IPS-15b (cell line): ENCODE data around the gene MYO6.
"Not testable (repeated sequence)": the region's sequence is repeated elsewhere in the genome, so short reads cannot be mapped to it uniquely, and the experiment has no call there.

Experiments
- H3K27me3 ChIP-seq: one replicate; pipeline ENCODE4 v1.6.1; 2013; ENCODE audit warnings: low read length; ENCODE audit not compliant: control insufficient read depth, insufficient read depth
- H3K36me3 ChIP-seq: one replicate; pipeline ENCODE4 v1.6.1; 2013; ENCODE audit warnings: low read length; ENCODE audit not compliant: control insufficient read depth, insufficient read depth
- H3K4me1 ChIP-seq: one replicate; pipeline ENCODE4 v1.6.1; 2013; ENCODE audit warnings: mild to moderate bottlenecking, low read length; ENCODE audit not compliant: control insufficient read depth, insufficient read depth
- H3K4me3 ChIP-seq: one replicate; pipeline ENCODE4 v1.5.1; 2013; ENCODE audit warnings: low read depth, low read length
- H3K9ac ChIP-seq: one replicate; pipeline ENCODE4 v1.6.1; 2013; ENCODE audit warnings: low read depth, mild to moderate bottlenecking, low read length
- H3K9me3 ChIP-seq: one replicate; pipeline ENCODE4 v1.6.1; 2013; ENCODE audit warnings: mild to moderate bottlenecking, low read length; ENCODE audit not compliant: control insufficient read depth, insufficient read depth

The MYO6 gene

GRCh38 chr6:75905129-75905528 is 156.1 kb downstream of the MYO6 start:
- not testable (repeated sequence) for H3K4me3 ChIP-seq, H3K9me3 ChIP-seq, H3K4me1 ChIP-seq, H3K27me3 ChIP-seq, H3K36me3 ChIP-seq, H3K9ac ChIP-seq

DNA sequence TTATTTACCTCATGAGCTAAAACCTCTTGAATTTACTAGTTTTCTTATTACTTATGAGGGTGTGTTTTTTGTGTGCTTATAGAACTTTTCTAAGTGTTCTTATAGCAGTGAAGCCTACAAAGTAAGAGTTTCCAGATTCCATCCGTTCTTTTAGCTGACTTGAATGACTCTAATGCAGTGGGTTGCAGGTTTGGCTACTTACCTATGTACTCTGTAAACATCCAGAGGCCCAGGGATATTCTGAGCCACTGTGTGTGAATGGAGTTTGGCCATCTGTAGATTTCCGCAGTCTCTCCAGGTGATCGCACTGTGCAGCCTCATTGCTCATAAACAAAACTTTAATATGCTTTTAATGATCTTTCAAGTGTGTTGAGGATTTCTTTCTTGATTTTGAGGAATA is 157.8 kb downstream of the MYO6 start:
- H3K4me1 ChIP-seq, result no peaks in the 10 kb centered on the region
- H3K9ac ChIP-seq, result no peak overlapping the region
- H3K36me3 ChIP-seq, result no peaks in the 10 kb centered on the region
- no peaks in the 10 kb centered on the region for H3K9me3 ChIP-seq
- no peaks in the 10 kb centered on the region for H3K27me3 ChIP-seq
- no peak overlapping the region for H3K4me3 ChIP-seq

- H3K9ac ChIP-seq, result no peak overlapping the region
- H3K4me3 ChIP-seq, result no peak overlapping the region
- no peaks in the 10 kb centered on the region for H3K27me3 ChIP-seq
- no peaks in the 10 kb centered on the region for H3K9me3 ChIP-seq
- H3K4me1 ChIP-seq, result no peaks in the 10 kb centered on the region
- H3K36me3 ChIP-seq, result no peaks in the 10 kb centered on the region
Observed at GRCh38 chr6:75907444-75907843, 158.4 kb downstream of the MYO6 start.

DNA sequence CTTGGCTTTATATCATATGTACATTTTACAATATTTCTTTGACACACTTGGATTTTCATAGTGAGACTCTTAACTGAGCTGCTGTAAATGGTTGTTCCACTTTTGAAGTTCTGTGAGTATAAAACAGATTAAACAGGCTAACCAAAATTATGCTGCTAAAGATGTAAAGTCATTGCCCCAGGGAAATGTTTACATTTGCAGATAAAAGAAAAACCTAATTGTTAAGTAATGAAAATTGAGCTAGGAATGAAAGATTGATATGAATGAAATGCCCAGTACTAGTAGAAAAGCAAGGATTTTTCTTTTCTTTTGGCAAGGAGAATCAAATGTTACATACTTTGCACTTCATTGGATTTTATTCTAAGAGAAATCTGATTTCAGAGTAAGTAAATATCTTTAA is 164.0 kb downstream of the MYO6 start:
- H3K9ac ChIP-seq, result no peak overlapping the region
- H3K27me3 ChIP-seq, result no peaks in the 10 kb centered on the region
- H3K4me1 ChIP-seq, result peaks cover 6% of the 10 kb centered on the region
- H3K36me3 ChIP-seq, result no peaks in the 10 kb centered on the region
- H3K9me3 ChIP-seq, result no peaks in the 10 kb centered on the region
- H3K4me3 ChIP-seq, result no peak overlapping the region

DNA sequence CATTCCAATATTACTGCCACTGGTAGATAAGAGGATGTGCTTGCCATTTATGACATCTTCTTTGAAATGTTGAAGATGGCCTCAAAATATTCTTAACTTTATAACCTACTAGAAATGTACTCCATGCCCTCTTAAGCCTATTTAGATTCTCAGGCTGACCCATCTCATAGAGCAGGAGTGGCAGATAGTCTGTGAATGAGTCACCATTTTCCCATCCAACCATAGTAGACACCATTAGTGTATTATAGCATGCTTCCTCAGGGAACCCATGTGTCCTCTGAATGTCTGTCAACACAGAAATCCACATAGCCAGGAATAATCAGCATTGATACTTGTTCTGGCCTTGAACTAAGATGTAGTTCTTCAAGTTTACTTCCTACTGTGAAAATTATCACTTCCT is 173.2 kb downstream of the MYO6 start:
- no peak overlapping the region for H3K9ac ChIP-seq
- no peaks in the 10 kb centered on the region for H3K9me3 ChIP-seq
- H3K4me3 ChIP-seq, result no peak overlapping the region
- no peaks in the 10 kb centered on the region for H3K27me3 ChIP-seq
- H3K4me1 ChIP-seq, result peaks cover 6% of the 10 kb centered on the region
- H3K36me3 ChIP-seq, result peaks cover 2% of the 10 kb centered on the region

- Histone ChIP-seq H3K4me3 (no peak overlapping the region), H3K9ac (no peak overlapping the region), H3K9me3 (no peaks in the 10 kb centered on the region), H3K27me3 (no peaks in the 10 kb centered on the region), H3K4me1 (peaks cover 3% of the 10 kb centered on the region), H3K36me3 (no peaks in the 10 kb centered on the region)
Observed at GRCh38 chr6:75926293-75927168, 177.5 kb downstream of the MYO6 start.

DNA sequence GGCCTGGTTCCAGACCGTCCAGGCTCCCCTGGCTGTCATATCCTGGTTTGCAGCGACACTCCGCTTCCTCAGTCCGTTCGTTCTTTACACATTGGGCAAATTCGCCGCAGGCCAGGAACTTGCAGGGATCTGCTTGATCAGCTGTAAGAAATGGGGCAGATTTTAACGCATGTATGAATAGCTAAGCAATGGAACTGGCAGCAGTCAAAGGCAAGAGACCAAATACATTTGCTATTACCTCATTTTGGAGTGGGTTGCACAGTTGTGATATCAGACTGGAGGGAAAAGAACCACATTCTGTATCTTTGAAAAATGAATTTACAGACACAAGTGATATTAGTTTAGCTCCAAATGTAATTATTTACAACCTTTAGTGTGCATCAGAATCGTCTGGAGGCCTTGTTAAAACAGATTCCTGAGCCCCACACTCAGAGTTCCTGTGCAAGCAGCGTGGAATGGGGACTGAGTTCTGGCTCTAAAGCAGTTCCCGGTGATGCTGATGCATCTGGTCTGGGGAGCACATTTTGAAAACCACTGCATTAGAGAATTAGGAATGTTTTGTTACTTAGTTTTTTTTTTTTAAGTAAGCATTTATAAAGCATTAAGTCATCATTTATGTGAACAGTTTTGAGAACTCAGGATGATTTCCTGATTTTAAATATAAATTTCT is 182.1 kb downstream of the MYO6 start:
- Histone ChIP-seq H3K4me1 (peaks cover 13% of the 10 kb centered on the region), H3K27me3 (peaks cover 8% of the 10 kb centered on the region), H3K9me3 (no peaks in the 10 kb centered on the region), H3K36me3 (no peaks in the 10 kb centered on the region), H3K9ac (no peak overlapping the region), H3K4me3 (no peak overlapping the region)

- H3K4me3 ChIP-seq, result no peak overlapping the region
- peaks cover 17% of the 10 kb centered on the region for H3K27me3 ChIP-seq
- no peaks in the 10 kb centered on the region for H3K9me3 ChIP-seq
Observed at GRCh38 chr6:75932067-75932466, 183.0 kb downstream of the MYO6 start.

DNA sequence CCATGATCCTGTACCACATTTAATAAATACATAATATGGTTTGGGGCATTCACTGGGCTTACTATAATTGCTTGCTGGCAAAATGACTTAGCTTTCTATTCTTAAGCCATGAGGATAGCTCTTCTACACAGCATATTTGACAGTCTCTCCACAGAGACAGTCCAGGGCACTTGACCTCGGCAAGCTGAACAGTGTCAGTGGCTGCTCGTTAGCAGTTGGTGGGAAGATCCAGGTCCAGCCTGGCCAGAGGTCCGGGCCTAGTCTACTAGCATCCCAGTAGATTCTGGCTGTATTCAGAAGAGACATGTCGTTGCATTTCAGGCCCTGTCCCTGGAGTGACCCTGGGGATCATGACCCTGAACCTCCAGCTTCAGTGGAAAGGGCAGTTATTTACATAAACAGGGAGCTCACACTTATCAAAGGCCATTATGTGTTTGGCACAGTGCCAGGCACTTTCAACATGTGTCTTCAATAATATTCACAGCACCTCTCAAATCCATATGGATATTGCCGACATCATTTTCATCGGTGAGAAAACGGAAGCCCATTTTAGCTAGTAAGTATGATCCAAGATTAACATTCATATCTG is 184.4 kb downstream of the MYO6 start:
- no peak overlapping the region for H3K9ac ChIP-seq
- no peaks in the 10 kb centered on the region for H3K9me3 ChIP-seq
- peaks cover 10% of the 10 kb centered on the region for H3K4me1 ChIP-seq
- H3K27me3 ChIP-seq, result peaks cover 18% of the 10 kb centered on the region
- no peaks in the 10 kb centered on the region for H3K36me3 ChIP-seq
- no peak overlapping the region for H3K4me3 ChIP-seq

More at GRCh38 chr6:75932067-75932466, 183.0 kb downstream of the MYO6 start:
- no peak overlapping the region for H3K9ac ChIP-seq
- H3K4me1 ChIP-seq, result peaks cover 11% of the 10 kb centered on the region
- H3K36me3 ChIP-seq, result no peaks in the 10 kb centered on the region

DNA sequence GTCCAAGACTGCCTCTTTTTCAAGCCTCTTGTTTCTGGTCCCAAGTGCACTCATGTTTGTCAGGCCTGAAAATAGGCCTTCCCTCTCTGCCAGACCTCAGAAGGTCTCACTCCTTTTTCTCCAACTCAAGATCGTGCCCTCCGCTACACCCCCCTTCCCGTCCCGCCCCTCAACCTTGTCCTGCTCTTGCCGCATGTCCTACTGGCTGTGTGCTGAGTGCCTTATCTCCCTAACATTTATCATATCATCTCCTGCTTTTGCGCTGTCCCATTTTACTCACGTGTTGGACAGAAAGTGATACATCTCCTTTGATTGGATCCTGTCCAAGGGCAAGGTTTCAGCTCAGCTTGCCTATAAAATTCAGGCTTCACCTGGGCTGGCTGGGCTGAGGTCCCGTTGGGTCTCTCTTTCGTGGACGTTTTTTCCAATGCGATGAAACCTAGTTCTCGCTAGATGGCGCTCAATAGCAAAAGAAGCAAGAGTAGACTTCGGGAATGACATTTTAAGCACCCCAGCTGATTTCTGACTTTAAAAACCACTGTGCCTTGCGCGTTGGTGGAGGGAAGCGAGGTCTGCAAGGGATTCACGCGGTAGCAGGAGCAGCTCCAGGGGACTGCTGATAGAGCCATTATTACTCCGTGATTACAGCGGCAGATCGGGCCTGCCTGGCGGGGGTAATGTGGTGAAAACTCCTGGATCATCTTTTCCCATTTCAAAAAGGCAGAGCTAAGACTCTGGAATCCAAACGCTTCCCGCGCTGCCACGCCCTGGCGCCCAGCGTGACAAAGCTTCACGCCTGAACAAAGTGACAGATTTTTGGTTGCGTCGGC is 185.8 kb downstream of the MYO6 start:
- no peaks in the 10 kb centered on the region for H3K36me3 ChIP-seq
- peak overlapping the region; percentile 19 for H3K9ac ChIP-seq
- H3K4me3 ChIP-seq, result peak overlapping the region; percentile 45
- H3K27me3 ChIP-seq, result peaks cover 18% of the 10 kb centered on the region
- H3K4me1 ChIP-seq, result peaks cover 10% of the 10 kb centered on the region
- H3K9me3 ChIP-seq, result no peaks in the 10 kb centered on the region

DNA sequence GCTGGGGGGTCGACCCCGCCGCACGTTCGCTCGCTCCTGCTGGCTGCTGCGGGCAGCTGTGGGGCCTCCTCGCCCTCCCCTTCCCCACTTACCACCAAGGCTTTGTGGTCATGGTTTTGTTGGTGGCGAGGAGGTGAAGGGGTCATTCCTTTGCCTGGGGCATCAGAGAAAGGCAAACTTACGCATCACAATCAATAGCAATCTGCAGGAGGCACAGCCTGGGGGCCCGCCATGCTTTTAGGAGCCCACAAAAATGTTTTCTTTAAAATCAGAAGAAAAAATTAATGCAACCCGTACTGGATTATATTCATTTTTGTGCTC is 186.4 kb downstream of the MYO6 start:
- no peaks in the 10 kb centered on the region for H3K9me3 ChIP-seq
- H3K27me3 ChIP-seq, result peaks cover 18% of the 10 kb centered on the region
- H3K4me3 ChIP-seq, result peak overlapping the region; percentile 45
- peaks cover 10% of the 10 kb centered on the region for H3K4me1 ChIP-seq
- no peaks in the 10 kb centered on the region for H3K36me3 ChIP-seq
- H3K9ac ChIP-seq, result no peak overlapping the region
